ENCODE results near the gene PTPRM. TPM values are rescaled to one million over a fixed set of nuclear protein-coding genes. Genes with fewer than 3 reads are reported as not detected.
A peak's percentile ranks its signal among the peaks of the same experiment; 100 is the strongest.

PTPRM gene
- total RNA-seq, 1 experiment from 2014 or later = 42.3 TPM

- no peaks in the 10 kb centered on the region for H3K27me3 Mint-ChIP-seq (ENCODE audit: unreplicated experiment)
- no peaks in the 10 kb centered on the region for H3K9me3 Mint-ChIP-seq (ENCODE audit: low read depth, unreplicated experiment)
- no peak for DNase-seq
- H3K36me3 Mint-ChIP-seq (ENCODE audit: insufficient read depth, unreplicated experiment) = peaks cover 7% of the 10 kb centered on the region
- intact Hi-C loops (cut with micrococcal nuclease; ENCODE audit: unreplicated experiment) = loop anchor here (10.0 kb wide), 1 partner anchor 923 kb away; no protein-coding TSS in a partner anchor
- H3K4me1 Mint-ChIP-seq (ENCODE audit: low read depth, unreplicated experiment) = peaks cover 37% of the 10 kb centered on the region
- TF ChIP-seq CTCF (IDR thresholded peaks at IDR 0.05; ENCODE audit: unreplicated experiment) = no peak
- no peak overlapping the region for H3K27ac Mint-ChIP-seq (ENCODE audit: unreplicated experiment)
- no TSS peak for BruUV-seq (replicated peaks)
- no peak overlapping the region for H3K4me3 Mint-ChIP-seq (ENCODE audit: low read depth, unreplicated experiment)
- CTCF ChIA-PET = interaction anchor here (0.6 kb wide), 1 partner anchor 258 kb away, joined by 3 read pairs; no protein-coding TSS in a partner anchor
Measured at GRCh38 chr18:7561909-7562460, 5.1 kb upstream of the PTPRM start.

- no peaks in the 10 kb centered on the region for H3K27me3 Mint-ChIP-seq (ENCODE audit: unreplicated experiment)
- BruUV-seq (replicated peaks) = no TSS peak
- no peak overlapping the region for H3K4me3 Mint-ChIP-seq (ENCODE audit: low read depth, unreplicated experiment)
- intact Hi-C loops (cut with micrococcal nuclease; ENCODE audit: unreplicated experiment) = loop anchor here (10.0 kb wide), 1 partner anchor 922 kb away; no protein-coding TSS in a partner anchor
- no peaks in the 10 kb centered on the region for H3K9me3 Mint-ChIP-seq (ENCODE audit: low read depth, unreplicated experiment)
- peaks cover 37% of the 10 kb centered on the region for H3K4me1 Mint-ChIP-seq (ENCODE audit: low read depth, unreplicated experiment)
- DNase-seq = no peak
- TF ChIP-seq CTCF (IDR thresholded peaks at IDR 0.05; ENCODE audit: unreplicated experiment) = no peak
- CTCF ChIA-PET = interaction anchor here (0.6 kb wide), 1 partner anchor 258 kb away, joined by 3 read pairs; no protein-coding TSS in a partner anchor
- no peak overlapping the region for H3K27ac Mint-ChIP-seq (ENCODE audit: unreplicated experiment)
- peaks cover 11% of the 10 kb centered on the region for H3K36me3 Mint-ChIP-seq (ENCODE audit: insufficient read depth, unreplicated experiment)
Measured at GRCh38 chr18:7562491-7562890, 4.6 kb upstream of the PTPRM start.

- no peak overlapping the region for H3K27ac Mint-ChIP-seq (ENCODE audit: unreplicated experiment)
- no peaks in the 10 kb centered on the region for H3K27me3 Mint-ChIP-seq (ENCODE audit: unreplicated experiment)
- H3K36me3 Mint-ChIP-seq (ENCODE audit: insufficient read depth, unreplicated experiment) = peaks cover 24% of the 10 kb centered on the region
- H3K4me1 Mint-ChIP-seq (ENCODE audit: low read depth, unreplicated experiment) = peaks cover 36% of the 10 kb centered on the region
- no TSS peak for BruUV-seq (replicated peaks)
- H3K4me3 Mint-ChIP-seq (ENCODE audit: low read depth, unreplicated experiment) = peak overlapping the region; percentile 78
- no peak for DNase-seq
- CTCF ChIA-PET = interaction anchor here (0.9 to 3.3 kb wide), 3 partner anchors 39 to 293 kb away, joined by 3 to 31 read pairs (median 30); no protein-coding TSS in a partner anchor
- no peaks in the 10 kb centered on the region for H3K9me3 Mint-ChIP-seq (ENCODE audit: low read depth, unreplicated experiment)
- intact Hi-C loops (cut with micrococcal nuclease; ENCODE audit: unreplicated experiment) = loop anchor here (2.0 to 10.0 kb wide), 4 partner anchors 53 to 919 kb away; no protein-coding TSS in a partner anchor
- no peak for TF ChIP-seq CTCF (IDR thresholded peaks at IDR 0.05; ENCODE audit: unreplicated experiment)
Measured at GRCh38 chr18:7565677-7566076, 1.4 kb upstream of the PTPRM start.

GRCh38 chr18:7566244-7566566, 911 bp upstream of the PTPRM start:
- H3K9me3 Mint-ChIP-seq (ENCODE audit: low read depth, unreplicated experiment) = no peaks in the 10 kb centered on the region
- peaks cover 36% of the 10 kb centered on the region for H3K4me1 Mint-ChIP-seq (ENCODE audit: low read depth, unreplicated experiment)
- TF ChIP-seq CTCF (IDR thresholded peaks at IDR 0.05; ENCODE audit: unreplicated experiment) = no peak
- CTCF ChIA-PET = interaction anchor here (0.9 to 3.3 kb wide), 3 partner anchors 39 to 293 kb away, joined by 3 to 31 read pairs (median 30); no protein-coding TSS in a partner anchor
- BruUV-seq (replicated peaks) = no TSS peak
- no peak overlapping the region for H3K27ac Mint-ChIP-seq (ENCODE audit: unreplicated experiment)
- H3K4me3 Mint-ChIP-seq (ENCODE audit: low read depth, unreplicated experiment) = peak overlapping the region; percentile 78
- peaks cover 24% of the 10 kb centered on the region for H3K36me3 Mint-ChIP-seq (ENCODE audit: insufficient read depth, unreplicated experiment)
- intact Hi-C loops (cut with micrococcal nuclease; ENCODE audit: unreplicated experiment) = loop anchor here (2.0 to 10.0 kb wide), 4 partner anchors 54 to 919 kb away; no protein-coding TSS in a partner anchor
- no peaks in the 10 kb centered on the region for H3K27me3 Mint-ChIP-seq (ENCODE audit: unreplicated experiment)
- no peak for DNase-seq

Measured in Calu3 (cell line).